Activated naive CD8-positive, alpha-beta T cell treated with anti-CD3 and anti-CD28 coated beads, Interleukin-2, amount 50 U/mL, for 24 hours (primary cell): ENCODE measurements around the gene PSTPIP2.
"Not testable (repeated sequence)": the region's sequence is repeated elsewhere in the genome, so short reads cannot be mapped to it uniquely, and the experiment has no call there.

Experiments used
- ATAC-seq: fragments of 150-1000 bp; cut with Tn5 transposase; one replicate; pipeline ENCODE4 v1.10.0; 2021
- DNase-seq: peaks from one replicate; pipeline ENCODE4 v3.0.0; 2021
- H3K27ac Mint-ChIP-seq: one replicate; pipeline ENCODE4 v1.8.0; 2021; ENCODE audit warnings: mild to moderate bottlenecking, mixed read lengths
- H3K27me3 Mint-ChIP-seq: one replicate; pipeline ENCODE4 v1.8.0; 2021; ENCODE audit warnings: mixed read lengths
- H3K36me3 Mint-ChIP-seq: one replicate; pipeline ENCODE4 v1.8.0; 2021; ENCODE audit warnings: low read depth, mixed read lengths
- H3K4me1 Mint-ChIP-seq: one replicate; pipeline ENCODE4 v1.8.0; 2021; ENCODE audit warnings: mixed read lengths
- H3K4me3 Mint-ChIP-seq: one replicate; pipeline ENCODE4 v1.8.0; 2021; ENCODE audit warnings: mild to moderate bottlenecking, moderate library complexity, mixed read lengths
- H3K9me3 Mint-ChIP-seq: one replicate; pipeline ENCODE4 v1.8.0; 2021; ENCODE audit warnings: mixed read lengths

Gene PSTPIP2

DNA sequence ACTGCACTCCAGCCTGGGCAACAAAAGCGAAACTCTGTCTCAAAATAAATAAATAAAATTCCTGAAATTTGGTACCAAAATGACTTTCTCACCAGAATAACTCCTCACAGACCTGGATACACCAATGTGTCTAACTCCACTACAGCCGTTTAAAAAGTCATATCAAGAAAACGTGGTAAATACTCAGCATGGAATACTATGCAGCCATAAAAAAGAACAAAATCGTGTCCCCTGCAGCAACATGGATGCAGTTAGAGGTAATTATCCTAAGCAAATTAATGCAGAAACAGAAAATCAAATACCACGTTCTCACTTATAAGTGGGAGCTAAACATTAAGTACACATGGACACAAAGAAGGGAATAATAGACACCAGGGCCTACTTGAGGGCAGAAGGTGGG, 107.1 kb downstream of the PSTPIP2 start:
- H3K27ac Mint-ChIP-seq, H3K27me3 Mint-ChIP-seq, DNase-seq, ATAC-seq, H3K9me3 Mint-ChIP-seq: not testable (repeated sequence)
- peaks cover 11% of the 10 kb centered on the region for H3K36me3 Mint-ChIP-seq
- peaks cover 62% of the 10 kb centered on the region for H3K4me1 Mint-ChIP-seq
- H3K4me3 Mint-ChIP-seq: peak overlapping the region; percentile 32

- ATAC-seq (peak; percentile 37), DNase-seq (no peak)
- Mint-ChIP-seq H3K4me1 (peaks cover 69% of the 10 kb centered on the region), H3K27me3 (no peaks in the 10 kb centered on the region), H3K4me3 (peak overlapping the region; percentile 27), H3K36me3 (peaks cover 11% of the 10 kb centered on the region), H3K27ac (peak overlapping the region; percentile 73), H3K9me3 (no peaks in the 10 kb centered on the region)
These were observed 109.2 kb downstream of the PSTPIP2 start for GRCh38 chr18:45962866-45963265.

DNA sequence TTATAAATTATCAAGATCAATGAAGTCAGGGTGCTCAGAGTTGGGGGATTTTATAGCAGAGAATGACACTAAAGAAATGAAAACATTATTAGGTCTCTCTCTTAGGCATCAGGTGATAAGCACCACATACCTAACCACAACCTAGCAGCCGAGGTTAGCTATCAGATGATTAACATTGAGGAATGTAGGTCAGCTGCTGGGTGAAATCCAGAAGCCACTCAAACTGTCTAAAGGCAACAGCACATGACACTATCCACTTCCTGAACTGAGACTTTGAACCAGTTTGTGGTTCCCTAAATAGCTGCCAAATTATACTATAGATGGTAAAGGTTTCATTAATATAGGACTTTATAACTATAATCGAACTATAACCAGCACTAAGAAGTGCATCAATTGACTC, 109.6 kb downstream of the PSTPIP2 start:
- H3K36me3 Mint-ChIP-seq: peaks cover 11% of the 10 kb centered on the region
- no peak overlapping the region for H3K4me3 Mint-ChIP-seq
- DNase-seq: no peak
- peaks cover 65% of the 10 kb centered on the region for H3K4me1 Mint-ChIP-seq
- peak; percentile 44 for ATAC-seq
- H3K27ac Mint-ChIP-seq: peak overlapping the region; percentile 73
- no peaks in the 10 kb centered on the region for H3K27me3 Mint-ChIP-seq
- no peaks in the 10 kb centered on the region for H3K9me3 Mint-ChIP-seq

DNA sequence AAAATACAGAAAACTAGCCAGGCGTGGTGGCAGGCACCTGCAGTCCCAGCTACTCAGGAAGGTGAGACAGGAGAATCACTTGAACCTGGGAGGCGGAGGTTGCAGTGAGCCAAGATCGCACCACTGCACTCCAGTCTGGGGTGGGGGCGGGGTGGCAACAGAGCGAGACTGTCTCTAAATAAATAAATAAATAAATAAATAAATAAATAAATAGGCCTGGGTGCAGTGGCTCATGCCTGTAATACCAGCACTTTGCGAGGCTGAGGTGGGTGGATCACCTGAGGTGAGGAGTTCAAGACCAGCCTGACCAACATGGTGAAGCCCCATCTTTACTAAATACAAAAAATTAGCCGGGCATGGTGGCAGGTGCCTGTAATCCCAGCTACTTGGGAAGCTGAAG, 112.6 kb downstream of the PSTPIP2 start:
- not testable (repeated sequence) for DNase-seq, ATAC-seq, H3K27me3 Mint-ChIP-seq, H3K9me3 Mint-ChIP-seq, H3K27ac Mint-ChIP-seq, H3K4me3 Mint-ChIP-seq
- Mint-ChIP-seq H3K36me3 (peaks cover 18% of the 10 kb centered on the region), H3K4me1 (peaks cover 53% of the 10 kb centered on the region)

GRCh38 chr18:45958730-45959129, 113.3 kb downstream of the PSTPIP2 start:
- Mint-ChIP-seq H3K36me3 (peaks cover 26% of the 10 kb centered on the region), H3K4me1 (peaks cover 49% of the 10 kb centered on the region), H3K27ac (no peak overlapping the region), H3K4me3 (no peak overlapping the region), H3K9me3 (no peaks in the 10 kb centered on the region), H3K27me3 (no peaks in the 10 kb centered on the region)
- ATAC-seq: no peak
- no peak for DNase-seq

GRCh38 chr18:45958027-45958426, 114.0 kb downstream of the PSTPIP2 start:
- peaks cover 30% of the 10 kb centered on the region for H3K36me3 Mint-ChIP-seq
- peaks cover 45% of the 10 kb centered on the region for H3K4me1 Mint-ChIP-seq
- no peak overlapping the region for H3K4me3 Mint-ChIP-seq
- H3K9me3 Mint-ChIP-seq: no peaks in the 10 kb centered on the region
- ATAC-seq (no peak), DNase-seq (no peak)
- no peaks in the 10 kb centered on the region for H3K27me3 Mint-ChIP-seq
- H3K27ac Mint-ChIP-seq: no peak overlapping the region

DNA sequence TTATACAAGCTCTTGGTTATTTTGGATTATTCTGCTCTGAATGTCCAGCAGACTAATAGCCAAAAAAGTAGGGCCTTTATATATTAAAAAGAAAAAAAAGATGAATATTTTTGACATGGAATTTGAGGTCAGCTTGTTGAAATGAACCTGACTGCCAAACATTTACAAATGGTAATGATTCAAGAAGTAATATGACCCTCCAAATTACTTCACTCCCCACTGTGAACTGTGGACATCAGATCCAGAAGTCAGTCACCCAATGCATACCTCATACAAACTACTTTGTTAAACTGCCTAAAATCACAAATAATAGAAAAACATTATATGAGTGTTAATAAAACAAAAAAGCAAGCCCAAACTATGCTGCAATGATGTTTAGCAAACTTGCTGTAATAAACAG, 115.0 kb downstream of the PSTPIP2 start:
- Mint-ChIP-seq H3K4me1 (peaks cover 35% of the 10 kb centered on the region), H3K4me3 (no peak overlapping the region), H3K27me3 (no peaks in the 10 kb centered on the region), H3K9me3 (no peaks in the 10 kb centered on the region), H3K36me3 (peaks cover 33% of the 10 kb centered on the region), H3K27ac (no peak overlapping the region)
- ATAC-seq: no peak
- DNase-seq: no peak

DNA sequence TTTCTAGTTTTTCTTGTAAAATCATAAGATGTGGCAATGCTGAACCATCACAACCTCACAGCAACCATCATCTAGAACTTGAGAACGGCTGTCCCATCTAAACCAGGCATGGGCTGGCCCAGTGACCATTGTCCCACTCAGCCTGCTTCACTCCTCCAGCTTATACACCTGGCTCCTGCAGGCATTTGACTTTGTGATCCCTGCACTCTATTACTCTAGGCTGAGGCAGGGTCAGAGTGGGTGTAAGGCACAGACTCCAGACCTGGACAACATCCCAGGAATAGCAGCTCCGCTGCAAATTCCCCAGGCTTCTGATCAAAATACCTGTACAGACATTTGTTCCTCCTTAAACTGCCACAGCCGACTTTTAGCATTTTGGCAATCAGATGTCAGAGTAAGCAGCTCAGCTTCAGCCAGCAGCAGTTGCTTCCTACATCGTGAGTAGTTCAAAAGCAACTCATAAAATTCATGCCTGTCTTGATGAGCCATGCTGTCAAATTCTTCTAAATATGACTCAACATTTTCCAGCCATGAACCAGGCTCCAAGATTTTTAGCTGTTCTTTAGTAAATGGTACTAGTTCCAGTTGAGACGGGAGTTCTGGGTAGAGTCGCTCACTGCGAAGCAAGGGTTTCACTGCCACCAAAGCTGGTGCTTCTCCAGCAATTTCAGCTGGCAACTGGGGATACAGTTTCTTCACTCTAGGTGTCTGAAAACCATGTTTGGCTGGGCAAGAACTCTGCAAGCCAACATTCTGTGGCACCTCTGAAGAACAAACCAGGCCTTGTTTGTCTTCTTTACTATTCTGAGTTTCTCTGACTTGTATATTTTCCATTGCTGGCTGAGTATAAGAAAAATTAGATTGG, 117.8 kb downstream of the PSTPIP2 start:
- ATAC-seq (no peak), DNase-seq (no peak)

DNA sequence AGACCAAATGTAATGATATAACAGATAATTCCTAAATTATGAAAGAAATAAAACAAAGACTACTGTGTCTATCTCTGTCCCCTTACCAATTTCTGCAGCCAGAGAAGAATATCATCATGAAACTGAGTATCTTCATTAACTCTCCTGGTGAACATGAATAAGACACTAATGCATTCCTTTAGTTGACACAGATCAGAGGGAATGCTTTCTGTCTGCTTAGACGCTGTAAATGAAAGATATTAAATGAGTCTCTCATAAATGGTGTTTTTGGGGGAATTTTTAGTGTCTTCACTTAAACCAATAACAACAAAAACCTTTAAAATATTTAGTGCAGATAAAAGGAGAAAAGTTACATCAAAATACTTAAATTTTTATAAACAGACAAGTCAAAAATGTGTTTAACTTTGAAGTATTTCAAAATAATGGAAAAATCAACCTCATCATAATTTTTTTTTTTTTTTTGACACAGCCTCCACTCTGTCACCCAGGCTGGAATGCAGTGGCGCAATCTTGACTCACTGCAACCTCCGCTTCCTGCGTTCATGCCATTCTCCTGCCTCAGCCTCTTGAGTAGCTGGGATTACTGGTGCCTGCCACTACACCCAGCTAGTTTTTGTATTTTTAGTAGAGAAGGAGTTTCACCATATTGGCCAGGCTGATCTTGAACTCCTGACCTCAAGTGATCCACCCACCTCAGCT, 120.9 kb downstream of the PSTPIP2 start:
- H3K36me3 Mint-ChIP-seq: peaks cover 65% of the 10 kb centered on the region
- H3K4me1 Mint-ChIP-seq: peaks cover 7% of the 10 kb centered on the region
- DNase-seq: no peak
- H3K4me3 Mint-ChIP-seq: no peak overlapping the region
- no peak overlapping the region for H3K27ac Mint-ChIP-seq
- no peak for ATAC-seq
- H3K9me3 Mint-ChIP-seq: no peaks in the 10 kb centered on the region
- no peaks in the 10 kb centered on the region for H3K27me3 Mint-ChIP-seq

More for the DNA sequence above, 117.8 kb downstream of the PSTPIP2 start:
- Mint-ChIP-seq H3K9me3 (no peaks in the 10 kb centered on the region), H3K27me3 (no peaks in the 10 kb centered on the region), H3K4me1 (peaks cover 18% of the 10 kb centered on the region), H3K27ac (no peak overlapping the region), H3K4me3 (no peak overlapping the region), H3K36me3 (peaks cover 46% of the 10 kb centered on the region)

- Mint-ChIP-seq H3K27me3 (no peaks in the 10 kb centered on the region), H3K36me3 (peaks cover 59% of the 10 kb centered on the region), H3K4me1 (peaks cover 6% of the 10 kb centered on the region), H3K4me3 (no peak overlapping the region), H3K27ac (no peak overlapping the region), H3K9me3 (no peaks in the 10 kb centered on the region)
- ATAC-seq (no peak), DNase-seq (no peak)
These were observed 126.4 kb downstream of the PSTPIP2 start for GRCh38 chr18:45945669-45946068.

GRCh38 chr18:45940724-45941123, 131.3 kb downstream of the PSTPIP2 start:
- Mint-ChIP-seq H3K27ac (no peak overlapping the region), H3K4me1 (peaks cover 47% of the 10 kb centered on the region), H3K27me3 (no peaks in the 10 kb centered on the region), H3K36me3 (peaks cover 60% of the 10 kb centered on the region), H3K4me3 (no peak overlapping the region), H3K9me3 (no peaks in the 10 kb centered on the region)
- DNase-seq: no peak
- no peak for ATAC-seq

- no peak overlapping the region for H3K27ac Mint-ChIP-seq
- H3K9me3 Mint-ChIP-seq: no peaks in the 10 kb centered on the region
- peaks cover 58% of the 10 kb centered on the region for H3K36me3 Mint-ChIP-seq
- DNase-seq: no peak
- no peaks in the 10 kb centered on the region for H3K27me3 Mint-ChIP-seq
- ATAC-seq: no peak
- peaks cover 50% of the 10 kb centered on the region for H3K4me1 Mint-ChIP-seq
- no peak overlapping the region for H3K4me3 Mint-ChIP-seq
These were observed 132.8 kb downstream of the PSTPIP2 start for GRCh38 chr18:45939236-45939635.

GRCh38 chr18:45938488-45938935, 133.5 kb downstream of the PSTPIP2 start:
- Mint-ChIP-seq H3K4me1 (peaks cover 50% of the 10 kb centered on the region), H3K27ac (peak overlapping the region; percentile 65), H3K4me3 (peak overlapping the region; percentile 32), H3K36me3 (peaks cover 52% of the 10 kb centered on the region), H3K27me3 (no peaks in the 10 kb centered on the region), H3K9me3 (no peaks in the 10 kb centered on the region)
- DNase-seq (no peak), ATAC-seq (peak; percentile 81)

DNA sequence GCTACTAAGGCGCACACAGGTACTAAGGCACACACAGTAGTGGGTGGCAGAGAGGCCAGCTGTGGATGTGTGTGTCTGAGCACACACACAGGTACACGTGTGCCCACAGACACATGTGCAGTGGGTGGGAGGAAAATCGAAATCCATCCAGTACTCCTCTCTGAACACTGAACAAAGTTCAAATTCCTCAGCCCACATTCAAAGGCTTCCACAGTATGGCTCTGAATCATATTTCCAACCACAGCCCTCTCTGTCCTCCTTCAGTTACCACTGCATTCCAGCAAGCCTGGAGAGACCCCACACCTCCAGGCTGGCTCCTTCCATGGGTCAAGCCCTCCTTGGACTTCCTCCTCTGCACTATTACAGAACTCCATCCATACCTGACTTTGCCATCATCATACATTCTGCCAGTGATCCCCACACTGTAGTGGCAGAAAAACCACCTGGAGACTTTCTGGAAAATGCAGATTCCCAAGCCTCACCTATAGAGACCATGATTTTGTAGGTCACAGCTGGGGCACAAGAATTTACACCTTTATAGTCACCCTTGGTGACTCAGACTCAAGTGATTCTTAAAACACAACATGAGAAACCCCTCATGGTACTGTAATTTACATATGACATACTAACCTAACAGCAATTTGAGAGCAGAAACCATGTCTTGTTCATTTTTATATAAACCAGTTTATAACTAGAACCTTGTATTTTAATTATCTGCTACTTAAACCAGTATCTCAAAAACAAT, 136.3 kb downstream of the PSTPIP2 start:
- Mint-ChIP-seq H3K27ac (peak overlapping the region; percentile 21), H3K27me3 (no peaks in the 10 kb centered on the region), H3K36me3 (peaks cover 44% of the 10 kb centered on the region), H3K9me3 (no peaks in the 10 kb centered on the region), H3K4me1 (peaks cover 45% of the 10 kb centered on the region), H3K4me3 (no peak overlapping the region)
- ATAC-seq (peak; percentile 75), DNase-seq (no peak)
